ENCODE data around the gene NEK8. TPM values are rescaled to one million over a fixed set of nuclear protein-coding genes. Genes with fewer than 3 reads are reported as not detected.
"Not testable (repeated sequence)": the region's sequence is repeated elsewhere in the genome, so short reads cannot be mapped to it uniquely, and the experiment has no call there.

The NEK8 gene
- total RNA-seq, 1 donor from 2014 or later = 2.8 TPM

- DNase-seq = peak; percentile 93
These were observed 17.5 kb upstream of the NEK8 start for GRCh38 chr17:28710861-28711722.

- DNase-seq = peak; percentile 87
These were observed 16.9 kb upstream of the NEK8 start, which contains the start of gene PROCA1 for GRCh38 chr17:28711723-28712031. Gene PROCA1 (minus strand): TSS chr17:28711888. CDS start chr17:28711660, 228 bp downstream.

DNA sequence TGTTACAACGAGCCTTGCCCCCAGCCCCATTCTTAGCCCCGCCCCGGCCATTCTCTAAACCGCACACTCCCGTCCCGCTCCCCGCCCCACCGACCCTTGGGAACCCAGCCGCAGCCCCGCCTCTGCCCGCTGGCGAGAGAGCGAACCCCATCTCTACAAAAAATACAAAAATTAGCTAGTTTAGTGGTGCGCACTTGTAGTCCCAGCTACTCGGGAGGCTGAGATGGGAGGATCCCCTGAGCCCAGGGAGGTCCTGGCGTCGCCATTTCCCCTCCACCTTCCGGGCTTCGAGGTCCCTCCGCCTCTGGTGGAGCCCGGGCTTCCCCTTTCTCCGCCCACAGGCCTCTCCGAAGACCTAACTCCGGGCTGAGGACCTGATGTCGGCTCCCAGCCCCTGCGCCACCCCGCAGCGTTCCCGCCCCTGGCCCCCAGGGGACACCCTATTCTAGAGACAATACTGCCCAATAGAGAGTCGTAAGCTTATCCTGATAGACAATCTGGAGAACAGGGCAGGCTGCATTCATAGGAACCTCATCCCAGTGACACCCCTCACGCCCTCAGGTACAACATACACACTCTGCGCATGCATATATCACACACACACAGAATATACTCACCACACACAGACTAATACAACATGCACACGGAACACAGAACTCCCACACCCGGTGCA is 16.4 kb upstream of the NEK8 start:
- peak; percentile 43 for DNase-seq

DNA sequence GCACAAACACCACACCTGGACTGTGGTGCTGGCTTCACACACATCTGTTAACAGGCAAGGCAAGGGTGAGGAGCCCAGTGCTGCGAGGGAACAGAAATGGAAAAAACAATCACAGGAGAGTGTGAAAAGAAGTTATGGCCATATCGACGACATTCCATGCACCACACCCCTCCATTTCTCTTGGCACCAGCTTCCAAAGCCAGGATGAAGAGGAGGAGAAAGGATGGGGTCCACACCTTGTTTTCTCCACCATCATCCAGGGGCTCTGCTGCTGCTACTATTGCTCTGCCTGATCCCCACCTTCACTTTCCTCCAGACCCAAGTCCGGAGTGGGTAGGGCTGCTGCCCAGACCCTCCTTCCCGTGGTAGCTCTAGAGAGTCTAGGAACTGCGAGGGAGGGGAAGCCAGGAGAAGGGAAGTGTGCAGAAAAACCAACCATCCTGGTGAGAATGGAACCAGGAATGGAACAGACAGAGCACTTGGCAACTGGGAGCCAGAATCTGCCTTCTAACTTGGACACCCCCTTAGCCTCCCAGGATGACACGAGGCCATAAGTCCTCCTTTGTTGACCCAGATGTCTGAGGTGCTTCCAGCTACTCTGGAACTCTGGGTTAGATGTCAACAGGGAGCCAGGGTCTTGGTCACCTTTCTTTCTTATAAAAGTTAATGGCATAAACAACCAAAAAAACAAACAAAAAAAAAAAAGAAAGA is 15.7 kb upstream of the NEK8 start:
- no peak for DNase-seq

GRCh38 chr17:28714281-28714680 is 14.3 kb upstream of the NEK8 start:
- DNase-seq = no peak

DNA sequence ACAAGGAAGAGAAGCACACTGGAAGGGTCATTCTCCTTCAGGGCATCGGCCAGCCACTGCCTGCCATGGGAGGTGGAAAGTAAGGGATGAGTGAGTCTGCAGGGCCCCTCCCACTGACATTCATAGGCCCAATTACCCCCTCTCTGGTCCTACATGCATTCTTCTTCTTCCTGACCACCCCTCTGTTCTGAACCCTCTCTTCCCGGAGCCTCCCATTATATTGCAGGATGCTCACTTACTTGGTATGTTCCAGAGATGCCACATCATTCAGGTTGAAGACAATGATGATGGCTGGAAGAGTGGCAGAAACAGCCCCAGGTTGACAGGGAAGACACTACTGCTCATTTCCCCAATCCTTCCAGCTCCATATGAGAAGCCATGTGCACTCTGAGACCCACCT is 13.4 kb upstream of the NEK8 start:
- no peak for DNase-seq

DNA sequence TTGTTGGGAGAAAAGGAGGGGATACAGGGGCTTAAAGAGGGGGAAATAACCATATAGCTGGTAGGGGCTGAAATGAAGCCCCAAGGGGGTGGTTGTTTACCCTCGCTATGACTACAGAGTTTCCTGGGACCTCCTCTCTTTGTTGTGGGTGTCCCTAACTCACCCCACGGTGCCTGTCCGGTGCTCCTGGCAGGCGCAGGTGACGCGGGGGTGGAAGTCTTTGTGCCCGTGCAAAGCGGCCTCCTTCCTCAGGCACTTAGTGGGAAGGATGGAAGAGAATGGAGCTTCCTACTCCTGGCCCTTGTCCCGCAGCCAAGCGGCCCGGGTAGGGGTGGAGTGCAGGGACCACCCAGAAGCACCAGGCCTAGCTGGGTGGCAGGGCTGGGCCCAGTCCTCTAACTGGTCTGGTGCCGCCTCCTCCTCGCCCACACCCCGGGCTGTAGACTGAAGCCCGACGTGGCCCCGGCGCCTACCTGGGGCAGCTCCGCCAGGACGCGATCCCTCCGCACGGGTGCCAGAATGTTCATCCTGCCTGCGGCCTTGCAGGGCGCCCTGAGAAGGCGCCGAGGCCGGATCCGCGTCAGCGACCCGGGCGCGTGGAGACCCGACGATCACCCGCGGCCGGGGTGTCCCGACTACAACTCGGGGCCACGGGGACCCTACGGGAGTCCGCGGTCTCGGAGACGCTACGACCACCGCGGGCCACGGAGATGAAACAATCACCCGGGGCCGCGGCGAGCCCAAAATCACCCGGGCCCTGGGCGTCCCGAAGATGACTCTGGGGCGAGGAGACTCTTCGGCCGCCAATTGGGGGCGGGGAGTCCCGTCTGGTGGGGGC is 11.6 kb upstream of the NEK8 start:
- DNase-seq = peak; percentile 37

DNA sequence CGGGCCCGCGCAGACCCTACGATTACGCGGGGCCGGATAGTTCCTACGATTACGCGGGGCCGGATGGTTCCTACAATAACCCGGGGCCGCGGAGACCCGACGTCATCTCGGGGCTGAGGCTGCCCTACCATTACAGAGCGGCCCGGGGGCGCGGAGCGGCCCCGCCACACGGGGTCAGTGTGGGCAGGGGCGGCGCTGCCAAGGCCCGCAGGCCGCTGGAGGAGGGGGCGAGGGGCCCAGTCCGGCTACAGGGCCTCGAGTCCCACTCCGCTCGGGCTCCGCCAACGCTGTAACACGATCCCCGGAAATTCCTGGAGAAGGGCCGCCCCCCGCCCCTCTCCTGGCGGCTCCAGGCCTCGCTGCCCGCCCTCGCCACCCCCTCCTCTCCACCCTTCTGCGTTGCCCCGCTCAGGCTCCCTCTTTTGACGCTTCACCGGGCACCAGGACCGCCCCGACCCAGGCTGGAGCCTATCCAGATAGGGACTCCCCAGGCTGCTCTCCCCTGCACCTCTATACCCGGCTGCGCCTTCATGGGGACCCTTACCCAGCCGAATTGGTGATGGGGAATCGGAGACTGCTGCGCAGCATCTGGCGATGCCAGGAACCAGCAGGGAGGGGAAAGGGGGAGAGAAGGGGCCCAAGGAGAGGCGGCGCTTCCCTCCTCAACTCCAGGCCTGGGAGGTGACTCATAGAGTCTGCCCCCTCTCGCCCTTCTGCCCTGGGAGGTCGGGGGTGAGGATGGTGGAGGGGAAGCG is 10.8 kb upstream of the NEK8 start, which contains the start of gene RAB34:
TSS of gene RAB34 (minus strand) at position 291 of the 755 bp plus-strand sequence. CDS start 602 bp downstream, outside the sequence.
- DNase-seq = peak; percentile 91

GRCh38 chr17:28718333-28719020 is 10.1 kb upstream of the NEK8 start:
- DNase-seq = peak; percentile 79

DNA sequence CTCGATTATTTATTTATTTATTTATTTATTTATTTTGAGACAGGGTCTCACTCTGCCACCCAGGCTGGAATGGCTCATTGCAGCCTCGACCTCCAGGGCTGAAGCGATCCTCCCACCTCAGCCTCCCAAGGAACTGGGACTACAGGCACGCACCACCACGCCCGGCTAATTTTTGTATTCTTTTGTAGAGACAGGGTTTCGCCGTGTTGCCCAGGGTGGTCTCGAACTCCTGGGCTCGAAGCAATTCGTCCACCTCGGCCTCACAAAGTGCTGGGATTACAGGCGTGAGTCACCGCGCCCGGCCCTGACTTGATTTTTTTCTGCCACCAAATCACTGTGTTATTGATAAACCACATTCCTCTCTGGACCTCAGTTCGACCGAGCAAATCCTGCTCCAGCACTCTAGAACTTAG is 9.6 kb upstream of the NEK8 start:
- DNase-seq = no peak

GRCh38 chr17:28720247-28720996 is 8.2 kb upstream of the NEK8 start:
- peak; percentile 70 for DNase-seq

GRCh38 chr17:28720997-28721329 is 7.6 kb upstream of the NEK8 start:
- DNase-seq = not testable (repeated sequence)

DNA sequence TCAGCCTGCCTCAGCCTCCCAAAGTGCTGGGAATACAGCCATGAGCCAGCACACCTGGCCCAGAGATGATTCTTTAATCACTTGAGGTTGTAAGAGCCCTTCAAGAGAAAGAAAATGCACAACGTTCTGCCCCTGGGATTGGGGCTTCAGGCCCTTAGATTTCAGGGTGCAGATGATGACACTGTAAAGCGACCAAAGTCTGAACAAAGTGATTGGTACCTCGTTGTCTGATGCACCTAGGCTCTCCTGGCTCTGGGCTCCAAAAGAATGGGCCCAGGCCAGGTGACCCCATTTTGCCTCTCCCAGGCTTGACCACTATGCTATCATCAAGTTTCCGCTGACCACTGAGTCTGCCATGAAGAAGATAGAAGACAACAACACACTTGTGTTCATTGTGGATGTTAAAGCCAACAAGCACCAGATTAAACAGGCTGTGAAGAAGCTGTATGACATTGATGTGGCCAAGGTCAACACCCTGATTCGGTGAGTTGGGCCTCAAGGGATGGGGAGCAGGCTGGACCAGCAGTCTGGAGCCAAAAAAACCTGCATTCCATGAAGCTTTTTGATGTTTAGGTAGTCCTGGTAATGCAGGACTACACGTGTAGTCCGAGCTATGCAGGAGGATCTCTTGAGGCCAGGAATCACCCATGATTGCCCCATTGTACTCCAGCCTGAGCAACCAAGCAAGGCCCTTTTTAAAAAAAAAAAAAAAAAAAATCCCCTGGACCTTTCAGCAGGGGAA is 6.0 kb upstream of the NEK8 start:
- DNase-seq = no peak

DNA sequence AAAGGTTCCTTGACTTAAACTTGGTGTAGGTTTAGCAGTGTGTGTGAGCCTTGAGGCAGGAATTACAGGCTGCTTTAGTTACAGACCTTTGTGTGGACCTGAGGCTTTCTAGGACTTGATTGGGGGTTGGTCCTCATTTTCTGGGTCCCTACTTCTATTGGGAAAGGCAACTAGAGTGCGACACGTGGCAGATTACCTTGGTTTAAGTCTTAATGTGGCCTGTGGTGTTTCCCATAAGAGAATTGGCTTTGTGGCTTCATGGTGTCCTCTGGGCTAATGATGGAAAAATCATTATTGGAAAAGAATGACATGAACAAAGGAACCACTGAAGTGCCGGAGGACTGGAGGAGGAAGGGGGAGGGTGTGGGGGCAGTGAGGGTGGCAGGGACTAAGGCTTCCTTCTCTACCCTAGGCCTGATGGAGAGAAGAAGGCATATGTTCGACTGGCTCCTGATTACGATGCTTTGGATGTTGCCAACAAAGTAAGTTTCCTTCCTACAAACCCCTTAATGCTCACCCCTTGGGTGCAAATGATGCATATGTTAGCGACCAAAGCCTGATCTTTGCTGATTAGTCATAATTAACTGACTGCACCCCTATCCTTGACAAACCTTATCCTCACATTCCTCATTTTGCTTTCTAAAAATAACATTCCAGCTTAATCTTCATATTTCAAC is 5.3 kb upstream of the NEK8 start:
- DNase-seq = no peak

- DNase-seq = not testable (repeated sequence)
These were observed 4.6 kb upstream of the NEK8 start for GRCh38 chr17:28723836-28724499.

GRCh38 chr17:28724500-28725165 is 4.0 kb upstream of the NEK8 start:
- DNase-seq = no peak

- no peak for DNase-seq
These were observed 3.4 kb upstream of the NEK8 start for GRCh38 chr17:28725166-28725659.
